Prostate gland (tissue), 2 donors: Measurements from ENCODE around the gene PLGRKT. TPM values are rescaled to one million over a fixed set of nuclear protein-coding genes. Genes with fewer than 3 reads are reported as not detected.

Source experiments
- DNase-seq: peaks from one replicate; pipeline ENCODE4 v3.0.0-alpha.2; 2019; ENCODE audit warnings: low spot score
- H3K27ac ChIP-seq, 2 donors: fragments of 200-600 bp; sonication (generic); 2 replicates each; pipeline ENCODE4 v1.5.1; 2017 to 2019
- H3K27me3 ChIP-seq: fragments of 200-600 bp; sonication (generic); replicated peaks from 2 replicates; pipeline ENCODE4 v1.5.1; 2019; ENCODE audit not compliant: insufficient read depth
- H3K36me3 ChIP-seq, 2 donors: fragments of 200-600 bp; sonication (generic); 1 replicate in 1 of 2; 2 replicates in 1 of 2; pipeline versions ENCODE4 v1.5.1 to v1.8.1; 2017 to 2019
- H3K4me1 ChIP-seq: fragments of 200-600 bp; sonication (generic); replicated peaks from 2 replicates; pipeline ENCODE4 v1.5.1; 2019
- H3K4me3 ChIP-seq, 2 donors: fragments of 200-600 bp; sonication (generic); 2 replicates each; pipeline ENCODE4 v1.5.1; 2017 to 2019
- H3K9me3 ChIP-seq: fragments of 200-600 bp; sonication (generic); 2 replicates; pipeline ENCODE4 v1.5.1; 2017
- POLR2A ChIP-seq: fragments of 450-650 bp; IDR thresholded peaks from one replicate; pipeline ENCODE4 v1.6.1; 2016; ENCODE audit warnings: antibody characterized with exemption, mild to moderate bottlenecking
- POLR2AphosphoS5 ChIP-seq: sonication (generic); formaldehyde crosslinking; IDR thresholded peaks from one replicate; pipeline ENCODE4 v1.6.1; 2017; ENCODE audit warnings: antibody characterized with exemption
- WGBS: methylation state at CpG from one replicate; pipeline ENCODE4 v1.1.5; 2018; 5-methylcytosine and 5-hydroxymethylcytosine counted together
- intact Hi-C: fragments of 100-400 bp; cut with DNase I; formaldehyde crosslinking; loops from one replicate; pipeline ENCODE4 v1.14.2; 2022
- total RNA-seq, 2 donors: library from RNA; depleted of rRNA; stranded (reverse); fragments of >200 nt; gene quantifications; one replicate each; pipeline ENCODE4 v1.1.0, GENCODE V29; 2016
- TF ChIP-seq, protein P1 (sequence below), 4 experiments: fragments of 200-600 bp in 2 of 4; fragments of 450-650 bp in 2 of 4; sonication (generic) in 2 of 4; IDR thresholded peaks; 1 replicate in 3 of 4; 2 replicates in 1 of 4; pipeline ENCODE4 v1.5.1; 2016 to 2019; ENCODE audit warnings: antibody characterized with exemption in 4 of 4, mild to moderate bottlenecking in 2 of 4, moderate library complexity in 2 of 4

PLGRKT gene
- total RNA-seq, 2 donors from 2014 or later: 10.4 to 49.6 TPM

GRCh38 chr9:5389109-5389732 is 48.5 kb downstream of the PLGRKT start:
- WGBS: 25% methylated on average over 3 of the region's 3 CpGs
- H3K27me3 ChIP-seq: no peaks in the 10 kb centered on the region
- H3K27ac ChIP-seq: no peak overlapping the region
- peak; percentile 10 for DNase-seq
- no peaks in the 10 kb centered on the region for H3K36me3 ChIP-seq
- H3K9me3 ChIP-seq: no peaks in the 10 kb centered on the region
- no peak overlapping the region for H3K4me3 ChIP-seq
- TF ChIP-seq POLR2A (no peak), POLR2AphosphoS5 (peak; percentile 48)
- TF ChIP-seq, protein P1, sequence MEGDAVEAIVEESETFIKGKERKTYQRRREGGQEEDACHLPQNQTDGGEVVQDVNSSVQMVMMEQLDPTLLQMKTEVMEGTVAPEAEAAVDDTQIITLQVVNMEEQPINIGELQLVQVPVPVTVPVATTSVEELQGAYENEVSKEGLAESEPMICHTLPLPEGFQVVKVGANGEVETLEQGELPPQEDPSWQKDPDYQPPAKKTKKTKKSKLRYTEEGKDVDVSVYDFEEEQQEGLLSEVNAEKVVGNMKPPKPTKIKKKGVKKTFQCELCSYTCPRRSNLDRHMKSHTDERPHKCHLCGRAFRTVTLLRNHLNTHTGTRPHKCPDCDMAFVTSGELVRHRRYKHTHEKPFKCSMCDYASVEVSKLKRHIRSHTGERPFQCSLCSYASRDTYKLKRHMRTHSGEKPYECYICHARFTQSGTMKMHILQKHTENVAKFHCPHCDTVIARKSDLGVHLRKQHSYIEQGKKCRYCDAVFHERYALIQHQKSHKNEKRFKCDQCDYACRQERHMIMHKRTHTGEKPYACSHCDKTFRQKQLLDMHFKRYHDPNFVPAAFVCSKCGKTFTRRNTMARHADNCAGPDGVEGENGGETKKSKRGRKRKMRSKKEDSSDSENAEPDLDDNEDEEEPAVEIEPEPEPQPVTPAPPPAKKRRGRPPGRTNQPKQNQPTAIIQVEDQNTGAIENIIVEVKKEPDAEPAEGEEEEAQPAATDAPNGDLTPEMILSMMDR (IDR thresholded peaks at IDR 0.05): no peak
- intact Hi-C loops: no loop called here
- H3K4me1 ChIP-seq: no peaks in the 10 kb centered on the region

DNA sequence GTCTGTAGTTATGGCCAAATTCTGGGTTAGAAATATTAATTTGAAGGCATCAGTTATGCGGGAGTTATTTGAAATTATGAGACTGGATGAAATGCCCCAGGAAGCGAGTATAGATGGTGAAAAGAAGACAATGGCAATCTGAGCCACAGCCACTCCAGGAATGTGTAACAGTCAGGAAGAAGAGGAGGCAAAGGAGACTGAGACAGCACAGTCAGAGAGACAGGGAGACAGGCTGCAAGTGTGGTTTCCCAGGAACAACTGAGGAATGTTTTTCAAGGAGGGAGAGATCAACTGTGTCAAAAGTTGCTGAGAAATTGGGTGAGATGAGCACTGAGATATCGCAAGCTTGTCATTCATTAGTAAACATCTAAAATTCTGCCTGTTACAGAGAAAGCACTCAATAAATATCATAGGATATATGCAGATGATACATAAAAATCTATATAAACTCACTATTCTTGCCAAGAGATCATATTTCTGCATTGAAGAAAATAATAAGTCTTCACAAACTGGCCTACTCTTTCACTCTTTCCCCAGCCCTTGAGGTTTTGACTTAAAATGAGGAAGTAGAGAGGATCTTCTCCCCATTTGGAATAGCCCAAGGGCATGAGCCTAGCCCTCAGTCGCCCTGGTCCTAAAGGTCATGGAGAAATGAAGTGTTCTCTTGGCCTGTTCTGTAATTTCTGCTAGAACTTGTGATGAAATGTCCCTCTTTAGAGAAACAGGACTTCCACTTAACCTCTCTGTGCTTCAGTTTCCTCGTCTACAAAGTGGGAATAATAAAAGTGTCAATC is 49.5 kb downstream of the PLGRKT start:
- DNase-seq: no peak
- Histone ChIP-seq H3K27me3 (no peaks in the 10 kb centered on the region), H3K36me3 (no peaks in the 10 kb centered on the region), H3K27ac (no peak overlapping the region), H3K4me1 (no peaks in the 10 kb centered on the region), H3K4me3 (no peak overlapping the region), H3K9me3 (no peaks in the 10 kb centered on the region)
- TF ChIP-seq, protein P1 (IDR thresholded peaks at IDR 0.05): no peak
- no peak for TF ChIP-seq POLR2AphosphoS5
- no peak for TF ChIP-seq POLR2A
- 75% methylated on average over 5 of the region's 5 CpGs for WGBS
- intact Hi-C loops: no loop called here

- H3K27me3 ChIP-seq: no peaks in the 10 kb centered on the region
- intact Hi-C loops: no loop called here
Measured at GRCh38 chr9:5384436-5384835, 53.3 kb downstream of the PLGRKT start.

GRCh38 chr9:5382479-5382878 is 55.2 kb downstream of the PLGRKT start:
- H3K4me3 ChIP-seq: no peak overlapping the region
- H3K27me3 ChIP-seq: no peaks in the 10 kb centered on the region
- DNase-seq: no peak
- H3K27ac ChIP-seq: no peak overlapping the region
- intact Hi-C loops: no loop called here
- no peaks in the 10 kb centered on the region for H3K4me1 ChIP-seq
- TF ChIP-seq, protein P1 (IDR thresholded peaks at IDR 0.05): no peak
- TF ChIP-seq POLR2AphosphoS5 (no peak), POLR2A (no peak)
- H3K36me3 ChIP-seq: no peaks in the 10 kb centered on the region
- no peaks in the 10 kb centered on the region for H3K9me3 ChIP-seq
- 80% methylated on average over 3 of the region's 3 CpGs for WGBS

More at GRCh38 chr9:5384436-5384835, 53.3 kb downstream of the PLGRKT start:
- Histone ChIP-seq H3K27ac (no peak overlapping the region), H3K9me3 (no peaks in the 10 kb centered on the region), H3K4me1 (no peaks in the 10 kb centered on the region), H3K36me3 (no peaks in the 10 kb centered on the region), H3K4me3 (no peak overlapping the region)
- TF ChIP-seq POLR2A (no peak), POLR2AphosphoS5 (no peak)
- TF ChIP-seq, protein P1 (IDR thresholded peaks at IDR 0.05): no peak
- DNase-seq: no peak
